Fibroblast of lung (primary cell): ENCODE results near the gene ZNF638. TPM values are rescaled to one million over a fixed set of nuclear protein-coding genes. Genes with fewer than 3 reads are reported as not detected.

Experiments used
- DNase-seq, 2 donors: peaks; one replicate each; pipeline versions ENCODE4 v3.0.0 to v3.0.0-alpha.2; 2010; ENCODE audit warnings: low read depth in 2 of 2
- H2AFZ ChIP-seq: 2 replicates; pipeline ENCODE4 v1.5.1; 2012; ENCODE audit warnings: low read length, control low read depth, inconsistent platforms
- H3K27ac ChIP-seq: 2 replicates; pipeline ENCODE4 v1.5.1; 2011; ENCODE audit warnings: low read length, control low read depth; ENCODE audit not compliant: insufficient read depth
- H3K27me3 ChIP-seq: 2 replicates; pipeline ENCODE4 v1.5.1; 2011; ENCODE audit warnings: mild to moderate bottlenecking, low read length; ENCODE audit not compliant: control insufficient read depth, insufficient read depth
- H3K36me3 ChIP-seq: 2 replicates; pipeline ENCODE4 v1.5.1; 2011; ENCODE audit warnings: low read length; ENCODE audit not compliant: control insufficient read depth, insufficient read depth
- H3K4me1 ChIP-seq: 2 replicates; pipeline ENCODE4 v1.5.1; 2011; ENCODE audit warnings: low read length; ENCODE audit not compliant: control insufficient read depth, insufficient read depth; ENCODE audit errors: extremely low read depth
- H3K4me2 ChIP-seq: 2 replicates; pipeline ENCODE4 v1.5.1; 2011; ENCODE audit warnings: low read length, control low read depth; ENCODE audit not compliant: insufficient read depth; ENCODE audit errors: extremely low read depth
- H3K4me3 ChIP-seq, 4 experiments: fragments of 200-600 bp in 1 of 4; sonication (generic) in 1 of 4; replicated peaks in 1 of 4; 2 replicates each; pipeline ENCODE4 v1.5.1; 2011 to 2016; ENCODE audit warnings: low read length in 4 of 4, low read depth in 3 of 4, mild to moderate bottlenecking in 3 of 4, control low read depth in 2 of 4, inconsistent platforms in 1 of 4, mixed read lengths in 1 of 4; ENCODE audit not compliant: insufficient read depth in 1 of 4; ENCODE audit errors: control extremely low read depth in 1 of 4
- H3K79me2 ChIP-seq: 2 replicates; pipeline ENCODE4 v1.5.1; 2012; ENCODE audit warnings: mild to moderate bottlenecking, low read length, inconsistent platforms; ENCODE audit not compliant: control insufficient read depth, insufficient read depth
- H3K9ac ChIP-seq: 2 replicates; pipeline ENCODE4 v1.5.1; 2011; ENCODE audit warnings: mild to moderate bottlenecking, low read length, control low read depth; ENCODE audit not compliant: insufficient read depth
- H3K9me3 ChIP-seq: 2 replicates; pipeline ENCODE4 v1.5.1; 2012; ENCODE audit warnings: low read depth, low read length; ENCODE audit not compliant: control insufficient read depth, insufficient read depth
- H4K20me1 ChIP-seq: 2 replicates; pipeline ENCODE4 v1.5.1; 2011; ENCODE audit warnings: low read length; ENCODE audit not compliant: control insufficient read depth, insufficient read depth; ENCODE audit errors: extremely low read depth
- EZH2 ChIP-seq: IDR thresholded peaks from 2 replicates; pipeline ENCODE4 v1.5.1; 2012; ENCODE audit warnings: low read length, control low read depth, mild to moderate bottlenecking; ENCODE audit errors: missing control alignments
- polyA plus RNA-seq, 2 donors: library from polyadenylated mRNA; depleted of rRNA in 1 of 2; stranded (reverse) in 1 of 2; unstranded in 1 of 2; fragments of >200 nt; gene quantifications; 2 replicates each; pipeline ENCODE4 v1.2.1, GENCODE V29; 2011 to 2012; ENCODE audit warnings: missing spikeins in 1 of 2
- total RNA-seq: library from RNA; depleted of rRNA; stranded (reverse); fragments of >200 nt; gene quantifications from 2 replicates; pipeline ENCODE4 v1.2.1, GENCODE V29; 2014
- TF ChIP-seq, protein P1 (sequence below), 2 donors: IDR thresholded peaks in 1 of 2; conservative IDR thresholded peaks in 1 of 2; 1 replicate in 1 of 2; 2 replicates in 1 of 2; pipeline ENCODE4 v1.5.1; 2011 to 2012; ENCODE audit warnings: low read length in 2 of 2, control low read depth in 1 of 2, inconsistent platforms in 1 of 2, low read depth in 1 of 2, mild to moderate bottlenecking in 1 of 2

Gene ZNF638
- total and polyA plus RNA-seq, 2 donors (not counting 1 experiment from before 2014, with no cell fraction given): 63.8 to 190 TPM

GRCh38 chr2:71389384-71390072 lies 57.9 kb downstream of the ZNF638 start:
- Histone ChIP-seq H3K9me3 (no peaks in the 10 kb centered on the region), H4K20me1 (no peaks in the 10 kb centered on the region), H3K36me3 (peaks cover 9% of the 10 kb centered on the region), H3K4me3 (no peak overlapping the region), H3K27me3 (no peaks in the 10 kb centered on the region), H3K79me2 (no peaks in the 10 kb centered on the region), H3K27ac (no peak overlapping the region), H3K4me2 (no peak overlapping the region), H3K9ac (no peak overlapping the region), H3K4me1 (peaks cover 3% of the 10 kb centered on the region), H2AFZ (no peak overlapping the region)
- DNase-seq: no peak
- TF ChIP-seq EZH2: no peak
- TF ChIP-seq, protein P1, sequence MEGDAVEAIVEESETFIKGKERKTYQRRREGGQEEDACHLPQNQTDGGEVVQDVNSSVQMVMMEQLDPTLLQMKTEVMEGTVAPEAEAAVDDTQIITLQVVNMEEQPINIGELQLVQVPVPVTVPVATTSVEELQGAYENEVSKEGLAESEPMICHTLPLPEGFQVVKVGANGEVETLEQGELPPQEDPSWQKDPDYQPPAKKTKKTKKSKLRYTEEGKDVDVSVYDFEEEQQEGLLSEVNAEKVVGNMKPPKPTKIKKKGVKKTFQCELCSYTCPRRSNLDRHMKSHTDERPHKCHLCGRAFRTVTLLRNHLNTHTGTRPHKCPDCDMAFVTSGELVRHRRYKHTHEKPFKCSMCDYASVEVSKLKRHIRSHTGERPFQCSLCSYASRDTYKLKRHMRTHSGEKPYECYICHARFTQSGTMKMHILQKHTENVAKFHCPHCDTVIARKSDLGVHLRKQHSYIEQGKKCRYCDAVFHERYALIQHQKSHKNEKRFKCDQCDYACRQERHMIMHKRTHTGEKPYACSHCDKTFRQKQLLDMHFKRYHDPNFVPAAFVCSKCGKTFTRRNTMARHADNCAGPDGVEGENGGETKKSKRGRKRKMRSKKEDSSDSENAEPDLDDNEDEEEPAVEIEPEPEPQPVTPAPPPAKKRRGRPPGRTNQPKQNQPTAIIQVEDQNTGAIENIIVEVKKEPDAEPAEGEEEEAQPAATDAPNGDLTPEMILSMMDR (conservative IDR thresholded peaks at IDR 0.05 in 1 of 2, IDR thresholded peaks at IDR 0.05 in 1 of 2; ENCODE audit: low read depth in 1 of 2, low read length in 2 of 2): no peak

DNA sequence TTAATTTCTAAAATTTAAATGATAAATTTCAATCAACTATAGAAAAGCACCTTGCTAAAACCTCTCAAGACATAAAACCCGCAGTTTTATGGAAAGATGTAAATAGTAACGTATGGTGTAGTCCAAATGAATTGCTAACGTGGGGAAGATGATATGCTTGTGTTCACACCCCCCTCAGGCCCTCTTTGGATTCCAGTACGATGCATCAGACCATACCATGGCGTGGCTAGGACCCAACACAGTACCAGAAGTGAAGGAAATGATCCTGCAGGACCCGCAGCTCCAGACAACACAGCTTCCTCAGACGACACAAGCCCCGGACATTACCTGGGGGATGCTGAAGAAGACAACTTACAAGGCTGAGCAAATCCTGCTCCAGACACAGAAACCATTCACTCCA lies 61.6 kb downstream of the ZNF638 start:
- H3K9me3 ChIP-seq: no peaks in the 10 kb centered on the region
- H3K4me1 ChIP-seq: no peaks in the 10 kb centered on the region
- no peaks in the 10 kb centered on the region for H3K79me2 ChIP-seq
- no peak overlapping the region for H3K27ac ChIP-seq
- no peaks in the 10 kb centered on the region for H3K27me3 ChIP-seq
- no peak overlapping the region for H3K9ac ChIP-seq
- no peak overlapping the region for H3K4me3 ChIP-seq
- H2AFZ ChIP-seq: no peak overlapping the region
- DNase-seq: no peak
- H3K36me3 ChIP-seq: peaks cover 11% of the 10 kb centered on the region
- TF ChIP-seq, protein P1 (conservative IDR thresholded peaks at IDR 0.05 in 1 of 2, IDR thresholded peaks at IDR 0.05 in 1 of 2; ENCODE audit: low read depth in 1 of 2, low read length in 2 of 2): no peak
- TF ChIP-seq EZH2: no peak
- no peak overlapping the region for H3K4me2 ChIP-seq
- no peaks in the 10 kb centered on the region for H4K20me1 ChIP-seq

GRCh38 chr2:71395471-71395870 lies 63.9 kb downstream of the ZNF638 start:
- Histone ChIP-seq H3K27ac (no peak overlapping the region), H4K20me1 (no peaks in the 10 kb centered on the region), H3K27me3 (no peaks in the 10 kb centered on the region), H3K4me3 (no peak overlapping the region), H3K9ac (no peak overlapping the region), H3K36me3 (peaks cover 6% of the 10 kb centered on the region), H3K79me2 (no peaks in the 10 kb centered on the region), H3K9me3 (no peaks in the 10 kb centered on the region), H2AFZ (no peak overlapping the region), H3K4me2 (no peak overlapping the region), H3K4me1 (no peaks in the 10 kb centered on the region)
- TF ChIP-seq EZH2: no peak
- TF ChIP-seq, protein P1 (conservative IDR thresholded peaks at IDR 0.05 in 1 of 2, IDR thresholded peaks at IDR 0.05 in 1 of 2; ENCODE audit: low read depth in 1 of 2, low read length in 2 of 2): no peak
- DNase-seq: no peak
